CD14-positive monocyte (primary cell): ENCODE results near the gene TINAG. TPM values are rescaled to one million over a fixed set of nuclear protein-coding genes. Genes with fewer than 3 reads are reported as not detected.

Experiments used
- DNase-seq, 3 donors: peaks; one replicate each; pipeline ENCODE4 v3.0.0-alpha.2; 2011 to 2022
- H2AFZ ChIP-seq: 2 replicates; pipeline ENCODE4 v1.6.0; 2012; ENCODE audit warnings: mild to moderate bottlenecking, low read depth, low read length, inconsistent platforms; ENCODE audit not compliant: insufficient read depth, poor library complexity, severe bottlenecking
- H3K27ac ChIP-seq, 2 donors: 1 replicate in 1 of 2; 2 replicates in 1 of 2; pipeline ENCODE4 v1.5.1; 2012 to 2013; ENCODE audit warnings: low read length in 2 of 2, control low read depth in 1 of 2, inconsistent platforms in 1 of 2, low read depth in 1 of 2, mild to moderate bottlenecking in 1 of 2
- H3K27me3 ChIP-seq, 2 donors: one replicate each; pipeline versions ENCODE4 v1.6.0 to v1.6.1; 2011 to 2013; ENCODE audit warnings: low read length in 2 of 2; ENCODE audit not compliant: control insufficient read depth in 2 of 2, insufficient read depth in 2 of 2
- H3K36me3 ChIP-seq, 2 donors: replicated peaks in 1 of 2; 1 replicate in 1 of 2; 2 replicates in 1 of 2; pipeline versions ENCODE4 v1.5.1 to v1.6.1; 2012 to 2013; ENCODE audit warnings: low read length in 2 of 2, control low read depth in 1 of 2, inconsistent platforms in 1 of 2, mild to moderate bottlenecking in 1 of 2; ENCODE audit not compliant: insufficient read depth in 2 of 2, control insufficient read depth in 1 of 2
- H3K4me1 ChIP-seq, 2 donors: 1 replicate in 1 of 2; 2 replicates in 1 of 2; pipeline versions ENCODE4 v1.5.1 to v1.6.1; 2012 to 2013; ENCODE audit warnings: low read length in 2 of 2, control low read depth in 1 of 2, inconsistent platforms in 1 of 2, mild to moderate bottlenecking in 1 of 2, moderate library complexity in 1 of 2; ENCODE audit not compliant: insufficient read depth in 2 of 2, control insufficient read depth in 1 of 2
- H3K4me2 ChIP-seq: replicated peaks from 2 replicates; pipeline ENCODE3; 2012; ENCODE audit warnings: low read length, moderate library complexity, mild to moderate bottlenecking; ENCODE audit not compliant: poor library complexity, severe bottlenecking; ENCODE audit errors: extremely low read depth
- H3K4me3 ChIP-seq, 3 experiments: fragments of 200-600 bp in 1 of 3; sonication (generic) in 1 of 3; replicated peaks in 1 of 3; 1 replicate in 2 of 3; 2 replicates in 1 of 3; pipeline ENCODE4 v1.5.1; 2011 to 2013; ENCODE audit warnings: low read length in 3 of 3, mild to moderate bottlenecking in 3 of 3, control low read depth in 2 of 3, low read depth in 2 of 3, inconsistent platforms in 1 of 3, moderate library complexity in 1 of 3
- H3K79me2 ChIP-seq: 2 replicates; pipeline ENCODE4 v1.6.0; 2012; ENCODE audit warnings: mild to moderate bottlenecking, control low read depth, inconsistent platforms, low read length, moderate library complexity; ENCODE audit not compliant: insufficient read depth
- H3K9ac ChIP-seq: 2 replicates; pipeline ENCODE4 v1.6.0; 2017; ENCODE audit warnings: low read length, mild to moderate bottlenecking; ENCODE audit not compliant: insufficient read depth, poor library complexity, severe bottlenecking
- H3K9me3 ChIP-seq, 2 donors: replicated peaks in 1 of 2; 1 replicate in 1 of 2; 2 replicates in 1 of 2; pipeline versions ENCODE4 v1.5.1 to v1.6.1; 2012 to 2013; ENCODE audit warnings: low read length in 2 of 2, control low read depth in 1 of 2; ENCODE audit not compliant: control insufficient read depth in 1 of 2, insufficient read depth in 1 of 2
- H4K20me1 ChIP-seq: 2 replicates; pipeline ENCODE4 v1.6.0; 2012; ENCODE audit warnings: mild to moderate bottlenecking, low read length, control low read depth, moderate library complexity; ENCODE audit not compliant: insufficient read depth
- H3K27ac Mint-ChIP-seq, 7 donors: one replicate each; pipeline ENCODE4 v1.8.0; 2020; ENCODE audit warnings: mild to moderate bottlenecking in 7 of 7, mixed read lengths in 7 of 7, moderate library complexity in 6 of 7, inconsistent platforms in 2 of 7
- H3K27me3 Mint-ChIP-seq, 3 donors: one replicate each; pipeline ENCODE4 v1.8.0; 2021 to 2022; ENCODE audit warnings: low read depth in 3 of 3, mild to moderate bottlenecking in 3 of 3, mixed read lengths in 3 of 3, moderate library complexity in 3 of 3, inconsistent platforms in 1 of 3
- H3K36me3 Mint-ChIP-seq, 2 donors: one replicate each; pipeline ENCODE4 v1.8.0; 2020; ENCODE audit warnings: mixed read lengths in 2 of 2, inconsistent platforms in 1 of 2, mild to moderate bottlenecking in 1 of 2
- H3K4me1 Mint-ChIP-seq: one replicate; pipeline ENCODE4 v1.8.0; 2020; ENCODE audit warnings: mild to moderate bottlenecking, mixed read lengths
- H3K4me3 Mint-ChIP-seq, 2 donors: one replicate each; pipeline ENCODE4 v1.8.0; 2020; ENCODE audit warnings: mild to moderate bottlenecking in 2 of 2, mixed read lengths in 2 of 2, moderate library complexity in 1 of 2
- H3K9me3 Mint-ChIP-seq, 7 donors: one replicate each; pipeline ENCODE4 v1.8.0; 2020 to 2022; ENCODE audit warnings: mixed read lengths in 7 of 7, mild to moderate bottlenecking in 6 of 7, moderate library complexity in 6 of 7, inconsistent platforms in 2 of 7
- CTCF ChIP-seq: fragments of 200-600 bp; IDR thresholded peaks from one replicate; pipeline ENCODE4 v1.8.0; 2022; ENCODE audit warnings: antibody characterized with exemption, mild to moderate bottlenecking
- WGBS: methylation state at CpG from one replicate; pipeline ENCODE4 v1.1.5; 2013; ENCODE audit warnings: missing lambda C conversion rate; ENCODE audit not compliant: insufficient coverage; 5-methylcytosine and 5-hydroxymethylcytosine counted together
- intact Hi-C, 2 donors: fragments of 100-400 bp; cut with micrococcal nuclease; formaldehyde crosslinking; loops; one replicate each; pipeline versions ENCODE4 v1.15.0 to v1.15.1; 2023
- polyA plus RNA-seq, 3 donors: library from polyadenylated mRNA; depleted of rRNA in 1 of 3; unstranded in 2 of 3; stranded (reverse) in 1 of 3; fragments of 300-500 nt in 2 of 3; fragments of >200 nt in 1 of 3; fragmentation: Illumina TruSeq in 2 of 3; gene quantifications; 1 replicate in 2 of 3; 2 replicates in 1 of 3; pipeline ENCODE4 v1.2.3, GENCODE V29; 2012 to 2021

The TINAG gene
- polyA plus RNA-seq, 3 donors: not detected

DNA sequence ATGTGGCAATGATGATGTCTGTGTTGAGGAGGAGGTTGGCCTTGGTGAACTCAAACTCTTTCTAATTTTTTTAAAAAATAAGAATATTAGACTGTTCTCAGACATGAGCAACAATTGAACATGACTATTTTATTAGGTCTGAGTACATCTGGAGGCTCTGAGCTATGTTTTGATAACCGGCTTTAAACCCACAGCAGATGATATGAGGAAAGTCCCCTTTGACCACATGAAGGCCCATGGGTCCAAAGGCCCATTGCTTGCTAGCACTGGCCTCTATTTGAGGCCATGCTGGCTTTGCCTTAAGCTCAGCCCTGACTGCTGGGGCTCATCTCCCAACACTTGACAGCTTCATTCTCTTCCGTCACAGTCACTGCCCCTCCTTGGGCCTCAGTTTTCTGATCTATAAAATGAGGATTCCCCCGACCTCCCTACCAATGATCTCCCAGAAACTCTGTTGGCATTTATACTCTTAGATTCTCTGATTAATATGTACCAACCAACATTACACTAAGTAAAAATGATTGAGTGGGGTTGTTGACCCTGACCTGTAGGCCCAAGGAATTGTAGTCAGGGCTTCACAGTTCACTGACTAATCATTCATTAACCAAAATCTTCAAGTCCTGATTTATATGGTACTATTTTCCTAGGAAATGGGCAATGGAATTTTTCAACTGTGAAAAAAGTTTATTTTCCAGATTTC is 23.9 kb upstream of the TINAG start:
- H3K79me2 ChIP-seq: no peaks in the 10 kb centered on the region
- no peak overlapping the region for H3K9ac ChIP-seq
- no peak overlapping the region for H2AFZ ChIP-seq
- no peaks in the 10 kb centered on the region for H3K9me3 ChIP-seq
- H3K27ac ChIP-seq: no peak overlapping the region
- Mint-ChIP-seq H3K27ac (no peak overlapping the region), H3K4me3 (no peak overlapping the region), H3K27me3 (no peaks in the 10 kb centered on the region), H3K4me1 (no peaks in the 10 kb centered on the region), H3K9me3 (peaks cover 0 to 1% (median 0%) of the 10 kb centered on the region in 7 donors), H3K36me3 (no peaks in the 10 kb centered on the region)
- no peak for TF ChIP-seq CTCF
- H3K4me3 ChIP-seq: no peak overlapping the region
- no peaks in the 10 kb centered on the region for H3K4me1 ChIP-seq
- no peaks in the 10 kb centered on the region for H3K36me3 ChIP-seq
- H3K27me3 ChIP-seq: no peaks in the 10 kb centered on the region
- intact Hi-C loops: no loop called here
- DNase-seq: no peak
- H3K4me2 ChIP-seq: no peak overlapping the region
- WGBS: no CpG with 5 or more reads among the region's 3 CpGs
- H4K20me1 ChIP-seq: no peaks in the 10 kb centered on the region

DNA sequence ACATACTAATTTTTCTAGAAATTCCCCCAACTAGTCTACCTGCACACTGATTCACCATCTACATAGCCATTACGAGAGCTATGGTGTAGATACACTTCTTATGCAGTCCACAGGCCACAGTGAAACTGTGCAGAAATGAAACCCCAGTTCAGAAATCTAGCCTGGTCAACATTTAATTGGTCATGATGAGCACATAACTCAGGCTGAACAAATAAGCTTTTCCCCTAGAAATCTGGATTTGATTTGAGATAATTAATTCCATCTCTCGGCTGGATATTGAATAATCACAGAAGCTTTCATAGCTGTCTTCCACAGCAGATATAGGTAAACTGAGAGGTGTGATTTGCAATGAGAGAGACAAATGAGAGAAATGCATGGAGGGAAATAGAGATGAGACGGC is 22.6 kb upstream of the TINAG start:
- H2AFZ ChIP-seq: no peak overlapping the region
- no peaks in the 10 kb centered on the region for H3K4me1 ChIP-seq
- H3K27ac Mint-ChIP-seq: no peak overlapping the region
- no peaks in the 10 kb centered on the region for H3K79me2 ChIP-seq
- DNase-seq: no peak
- H3K27me3 Mint-ChIP-seq: no peaks in the 10 kb centered on the region
- no peaks in the 10 kb centered on the region for H3K36me3 Mint-ChIP-seq
- no peaks in the 10 kb centered on the region for H3K4me1 Mint-ChIP-seq
- no peaks in the 10 kb centered on the region for H3K27me3 ChIP-seq
- H3K4me3 Mint-ChIP-seq: no peak overlapping the region
- no peak overlapping the region for H3K4me2 ChIP-seq
- intact Hi-C loops: no loop called here
- no CpG with 5 or more reads among the region's 3 CpGs for WGBS
- H3K36me3 ChIP-seq: no peaks in the 10 kb centered on the region
- no peak overlapping the region for H3K9ac ChIP-seq
- H3K27ac ChIP-seq: no peak overlapping the region
- TF ChIP-seq CTCF: no peak
- no peak overlapping the region for H3K4me3 ChIP-seq
- H3K9me3 Mint-ChIP-seq: peaks cover 0 to 1% (median 0%) of the 10 kb centered on the region in 7 donors
- H3K9me3 ChIP-seq: no peaks in the 10 kb centered on the region
- no peaks in the 10 kb centered on the region for H4K20me1 ChIP-seq
